Activated T-cell treated with anti-CD3 and anti-CD28 coated beads, Interleukin-2, amount 50 U/mL, for 24 hours (primary cell): ENCODE measurements around the gene POLR3GL.

Experiments
- DNase-seq: peaks from one replicate; pipeline ENCODE4 v3.0.0-alpha.2; 2020
- H3K27ac Mint-ChIP-seq: 2 replicates; pipeline ENCODE4 v1.8.0; 2020; ENCODE audit warnings: mild to moderate bottlenecking, mixed read lengths
- H3K27me3 Mint-ChIP-seq: 2 replicates; pipeline ENCODE4 v1.8.0; 2020; ENCODE audit warnings: mixed read lengths
- H3K36me3 Mint-ChIP-seq: 2 replicates; pipeline ENCODE4 v1.8.0; 2020; ENCODE audit warnings: low read depth, mixed read lengths
- H3K4me1 Mint-ChIP-seq: 2 replicates; pipeline ENCODE4 v1.8.0; 2020; ENCODE audit warnings: low read depth, mixed read lengths
- H3K4me3 Mint-ChIP-seq: 2 replicates; pipeline ENCODE4 v1.8.0; 2020; ENCODE audit warnings: mild to moderate bottlenecking, moderate library complexity, mixed read lengths
- H3K9me3 Mint-ChIP-seq: 2 replicates; pipeline ENCODE4 v1.8.0; 2020; ENCODE audit warnings: mixed read lengths

Gene POLR3GL

GRCh38 chr1:145958734-145959133 is 5.8 kb upstream of the POLR3GL start:
- no peak for DNase-seq
- H3K4me3 Mint-ChIP-seq = no peak overlapping the region
- peaks cover 27% of the 10 kb centered on the region for H3K36me3 Mint-ChIP-seq
- H3K9me3 Mint-ChIP-seq = no peaks in the 10 kb centered on the region
- H3K27ac Mint-ChIP-seq = no peak overlapping the region
- peaks cover 82% of the 10 kb centered on the region for H3K4me1 Mint-ChIP-seq
- H3K27me3 Mint-ChIP-seq = no peaks in the 10 kb centered on the region

GRCh38 chr1:145959333-145959732 is 5.2 kb upstream of the POLR3GL start:
- H3K27ac Mint-ChIP-seq = peak overlapping the region; percentile 45
- peak overlapping the region; percentile 96 for H3K4me3 Mint-ChIP-seq
- no peak for DNase-seq
- peaks cover 83% of the 10 kb centered on the region for H3K4me1 Mint-ChIP-seq
- no peaks in the 10 kb centered on the region for H3K27me3 Mint-ChIP-seq
- no peaks in the 10 kb centered on the region for H3K9me3 Mint-ChIP-seq
- H3K36me3 Mint-ChIP-seq = peaks cover 29% of the 10 kb centered on the region

- no peaks in the 10 kb centered on the region for H3K9me3 Mint-ChIP-seq
- peaks cover 79% of the 10 kb centered on the region for H3K4me1 Mint-ChIP-seq
- peak overlapping the region; percentile 96 for H3K4me3 Mint-ChIP-seq
- H3K27me3 Mint-ChIP-seq = no peaks in the 10 kb centered on the region
- peak; percentile 47 for DNase-seq
- H3K27ac Mint-ChIP-seq = no peak overlapping the region
- H3K36me3 Mint-ChIP-seq = peaks cover 32% of the 10 kb centered on the region
Observed at GRCh38 chr1:145959957-145960467, 4.5 kb upstream of the POLR3GL start.

GRCh38 chr1:145960468-145961108 is 3.9 kb upstream of the POLR3GL start:
- DNase-seq = peak; percentile 72
- Mint-ChIP-seq H3K36me3 (peaks cover 28% of the 10 kb centered on the region), H3K27ac (peak overlapping the region; percentile 93), H3K4me3 (peak overlapping the region; percentile 96), H3K27me3 (no peaks in the 10 kb centered on the region), H3K9me3 (no peaks in the 10 kb centered on the region), H3K4me1 (peaks cover 79% of the 10 kb centered on the region)

GRCh38 chr1:145961109-145961424 is 3.4 kb upstream of the POLR3GL start:
- H3K4me3 Mint-ChIP-seq = peak overlapping the region; percentile 96
- peaks cover 76% of the 10 kb centered on the region for H3K4me1 Mint-ChIP-seq
- DNase-seq = no peak
- H3K27ac Mint-ChIP-seq = peak overlapping the region; percentile 93
- H3K36me3 Mint-ChIP-seq = peaks cover 28% of the 10 kb centered on the region
- no peaks in the 10 kb centered on the region for H3K9me3 Mint-ChIP-seq
- H3K27me3 Mint-ChIP-seq = no peaks in the 10 kb centered on the region

- peak; percentile 81 for DNase-seq
- H3K4me3 Mint-ChIP-seq = peak overlapping the region; percentile 96
- no peaks in the 10 kb centered on the region for H3K9me3 Mint-ChIP-seq
- peaks cover 72% of the 10 kb centered on the region for H3K4me1 Mint-ChIP-seq
- H3K27me3 Mint-ChIP-seq = no peaks in the 10 kb centered on the region
- peaks cover 28% of the 10 kb centered on the region for H3K36me3 Mint-ChIP-seq
- H3K27ac Mint-ChIP-seq = peak overlapping the region; percentile 93
Observed at GRCh38 chr1:145961425-145962156, 2.9 kb upstream of the POLR3GL start.

GRCh38 chr1:145962157-145963102 is 2.1 kb upstream of the POLR3GL start:
- Mint-ChIP-seq H3K36me3 (peaks cover 24% of the 10 kb centered on the region), H3K4me1 (peaks cover 73% of the 10 kb centered on the region), H3K27me3 (no peaks in the 10 kb centered on the region), H3K4me3 (peak overlapping the region; percentile 96), H3K27ac (peak overlapping the region; percentile 96), H3K9me3 (peaks cover 2% of the 10 kb centered on the region)
- peak; percentile 73 for DNase-seq

GRCh38 chr1:145963265-145964019 is 1.0 kb upstream of the POLR3GL start:
- Mint-ChIP-seq H3K27ac (peak overlapping the region; percentile 96), H3K27me3 (no peaks in the 10 kb centered on the region), H3K4me3 (peak overlapping the region; percentile 96), H3K4me1 (peaks cover 72% of the 10 kb centered on the region), H3K36me3 (peaks cover 29% of the 10 kb centered on the region), H3K9me3 (peaks cover 4% of the 10 kb centered on the region)
- no peak for DNase-seq

GRCh38 chr1:145965119-145965744 is 742 bp downstream of the POLR3GL start:
- no peak for DNase-seq
- peak overlapping the region; percentile 96 for H3K4me3 Mint-ChIP-seq
- H3K27me3 Mint-ChIP-seq = no peaks in the 10 kb centered on the region
- H3K36me3 Mint-ChIP-seq = peaks cover 32% of the 10 kb centered on the region
- peaks cover 56% of the 10 kb centered on the region for H3K4me1 Mint-ChIP-seq
- H3K9me3 Mint-ChIP-seq = peaks cover 4% of the 10 kb centered on the region
- peak overlapping the region; percentile 96 for H3K27ac Mint-ChIP-seq

- Mint-ChIP-seq H3K27ac (no peak overlapping the region), H3K9me3 (peaks cover 4% of the 10 kb centered on the region)
Observed at GRCh38 chr1:145967288-145967687, 2.8 kb downstream of the POLR3GL start.

GRCh38 chr1:145972580-145972979 is 8.1 kb downstream of the POLR3GL start:
- Mint-ChIP-seq H3K4me3 (no peak overlapping the region), H3K4me1 (peaks cover 24% of the 10 kb centered on the region), H3K27me3 (no peaks in the 10 kb centered on the region), H3K9me3 (peaks cover under 1% of the 10 kb centered on the region), H3K27ac (no peak overlapping the region), H3K36me3 (peaks cover 8% of the 10 kb centered on the region)
- no peak for DNase-seq

More at GRCh38 chr1:145967288-145967687, 2.8 kb downstream of the POLR3GL start:
- H3K4me3 Mint-ChIP-seq = no peak overlapping the region
- no peaks in the 10 kb centered on the region for H3K27me3 Mint-ChIP-seq
- H3K4me1 Mint-ChIP-seq = peaks cover 41% of the 10 kb centered on the region
- no peak for DNase-seq
- peaks cover 19% of the 10 kb centered on the region for H3K36me3 Mint-ChIP-seq

- no peaks in the 10 kb centered on the region for H3K27me3 Mint-ChIP-seq
- DNase-seq = no peak
- peaks cover 5% of the 10 kb centered on the region for H3K36me3 Mint-ChIP-seq
- peaks cover 20% of the 10 kb centered on the region for H3K4me1 Mint-ChIP-seq
- H3K27ac Mint-ChIP-seq = no peak overlapping the region
- no peaks in the 10 kb centered on the region for H3K9me3 Mint-ChIP-seq
- no peak overlapping the region for H3K4me3 Mint-ChIP-seq
Observed at GRCh38 chr1:145974721-145975120, 10.2 kb downstream of the POLR3GL start.

GRCh38 chr1:145975216-145975615 is 10.7 kb downstream of the POLR3GL start:
- Mint-ChIP-seq H3K4me1 (peaks cover 20% of the 10 kb centered on the region), H3K4me3 (no peak overlapping the region), H3K27ac (no peak overlapping the region), H3K27me3 (no peaks in the 10 kb centered on the region), H3K36me3 (peaks cover 5% of the 10 kb centered on the region), H3K9me3 (no peaks in the 10 kb centered on the region)
- no peak for DNase-seq
